Measurements from ENCODE around the gene RAB2B.

RAB2B gene

DNA sequence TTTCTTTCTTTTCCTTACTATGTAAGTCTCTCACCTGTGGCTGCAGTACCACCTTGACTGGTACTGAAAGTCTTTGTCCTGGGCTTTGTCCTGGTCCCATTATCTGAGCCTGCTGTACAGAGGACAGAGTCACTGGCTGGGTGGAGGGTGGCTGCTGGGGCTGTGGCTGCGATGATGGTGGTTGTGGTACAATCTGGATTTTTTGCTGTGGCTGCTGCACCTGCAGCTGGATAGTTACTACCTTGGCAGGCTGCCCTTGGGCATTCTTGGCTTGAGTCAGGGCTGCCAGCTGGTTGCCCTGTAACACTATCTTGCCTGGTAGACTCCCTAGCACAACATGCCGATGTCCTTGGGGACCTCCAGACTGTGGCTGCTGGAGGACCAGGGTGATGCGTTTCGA lies 47.8 kb downstream of the RAB2B start:
- no peak overlapping the region for H3K4me3 ChIP-seq (ENCODE audit: low read length, poor library complexity, severe bottlenecking)
- H3F3A ChIP-seq (ENCODE audit: low read depth), result no peaks in the 10 kb centered on the region
- no peaks in the 10 kb centered on the region for H3K9me2 ChIP-seq (replicated peaks; ENCODE audit: low read depth, low read length)
- H3K79me2 ChIP-seq (ENCODE audit: insufficient read depth, low read length), result peaks cover 30% of the 10 kb centered on the region
- H3K36me3 ChIP-seq (ENCODE audit: insufficient read depth, low read length), result peaks cover 76% of the 10 kb centered on the region
- no peaks in the 10 kb centered on the region for H3K9me3 ChIP-seq (ENCODE audit: insufficient read depth, low read depth, low read length)
- no peak for TF ChIP-seq EZH2phosphoT487 (IDR thresholded peaks at IDR 0.05; ENCODE audit: borderline replicate concordance)
- TF ChIP-seq CTCF (conservative IDR thresholded peaks at IDR 0.05; ENCODE audit: low read length), result no peak
- H3K9ac ChIP-seq (ENCODE audit: low read depth, low read length, poor library complexity, severe bottlenecking), result no peak overlapping the region
- peaks cover 21% of the 10 kb centered on the region for H4K20me1 ChIP-seq (ENCODE audit: insufficient read depth, low read length, poor library complexity, severe bottlenecking)
- no peaks in the 10 kb centered on the region for H3K4me1 ChIP-seq (ENCODE audit: insufficient read depth, low read length, poor library complexity, severe bottlenecking)
- H3K4me2 ChIP-seq (ENCODE audit: low read depth, low read length, poor library complexity, severe bottlenecking), result no peak overlapping the region
- no peak overlapping the region for H2AFZ ChIP-seq (ENCODE audit: low read length)
- H3K27me3 ChIP-seq (ENCODE audit: insufficient read depth, low read length, poor library complexity, severe bottlenecking), result no peaks in the 10 kb centered on the region

GRCh38 chr14:21426692-21427091 lies 50.1 kb downstream of the RAB2B start:
- TF ChIP-seq CTCF (conservative IDR thresholded peaks at IDR 0.05; ENCODE audit: low read length) (no peak), EZH2phosphoT487 (IDR thresholded peaks at IDR 0.05; ENCODE audit: borderline replicate concordance) (no peak)
- Histone ChIP-seq H3K9ac (ENCODE audit: low read depth, low read length, poor library complexity, severe bottlenecking) (no peak overlapping the region), H3F3A (ENCODE audit: low read depth) (no peaks in the 10 kb centered on the region), H3K9me3 (ENCODE audit: insufficient read depth, low read depth, low read length) (no peaks in the 10 kb centered on the region), H4K20me1 (ENCODE audit: insufficient read depth, low read length, poor library complexity, severe bottlenecking) (peaks cover 3% of the 10 kb centered on the region), H3K4me1 (ENCODE audit: insufficient read depth, low read length, poor library complexity, severe bottlenecking) (no peaks in the 10 kb centered on the region), H3K27me3 (ENCODE audit: insufficient read depth, low read length, poor library complexity, severe bottlenecking) (no peaks in the 10 kb centered on the region), H2AFZ (ENCODE audit: low read length) (no peak overlapping the region), H3K79me2 (ENCODE audit: insufficient read depth, low read length) (peaks cover 12% of the 10 kb centered on the region; the same call in 1 of the 2 replicates), H3K36me3 (ENCODE audit: insufficient read depth, low read length) (peaks cover 94% of the 10 kb centered on the region), H3K9me2 (replicated peaks; ENCODE audit: low read depth, low read length) (no peaks in the 10 kb centered on the region), H3K4me2 (ENCODE audit: low read depth, low read length, poor library complexity, severe bottlenecking) (no peak overlapping the region), H3K4me3 (ENCODE audit: low read length, poor library complexity, severe bottlenecking) (no peak overlapping the region)

- Histone ChIP-seq H2AFZ (ENCODE audit: low read length) (no peak overlapping the region), H3K36me3 (ENCODE audit: insufficient read depth, low read length) (peaks cover 66% of the 10 kb centered on the region; the same call in 1 of the 2 replicates), H3K9me2 (replicated peaks; ENCODE audit: low read depth, low read length) (no peaks in the 10 kb centered on the region), H3F3A (ENCODE audit: low read depth) (no peaks in the 10 kb centered on the region), H3K9me3 (ENCODE audit: insufficient read depth, low read depth, low read length) (no peaks in the 10 kb centered on the region), H3K9ac (ENCODE audit: low read depth, low read length, poor library complexity, severe bottlenecking) (no peak overlapping the region), H3K4me1 (ENCODE audit: insufficient read depth, low read length, poor library complexity, severe bottlenecking) (no peaks in the 10 kb centered on the region), H4K20me1 (ENCODE audit: insufficient read depth, low read length, poor library complexity, severe bottlenecking) (no peaks in the 10 kb centered on the region), H3K27me3 (ENCODE audit: insufficient read depth, low read length, poor library complexity, severe bottlenecking) (no peaks in the 10 kb centered on the region), H3K79me2 (ENCODE audit: insufficient read depth, low read length) (no peaks in the 10 kb centered on the region), H3K4me3 (ENCODE audit: low read length, poor library complexity, severe bottlenecking) (no peak overlapping the region), H3K4me2 (ENCODE audit: low read depth, low read length, poor library complexity, severe bottlenecking) (no peak overlapping the region)
- no peak for TF ChIP-seq CTCF (conservative IDR thresholded peaks at IDR 0.05; ENCODE audit: low read length)
- no peak for TF ChIP-seq EZH2phosphoT487 (IDR thresholded peaks at IDR 0.05; ENCODE audit: borderline replicate concordance)
These were observed 57.2 kb downstream of the RAB2B start for GRCh38 chr14:21419528-21419927.

Measured in Loucy (cell line).